Heart right ventricle (tissue), 16 donors: ENCODE data around the gene KIF5A. TPM values are rescaled to one million over a fixed set of nuclear protein-coding genes. Genes with fewer than 3 reads are reported as not detected.
A peak's percentile ranks its signal among the peaks of the same experiment; 100 is the strongest.

Experiments used
- ATAC-seq, 8 donors: fragments of 200-7000 bp; cut with Tn5 transposase; one replicate each; pipeline ENCODE4 v1.9.1; 2020; ENCODE audit warnings: mild to moderate bottlenecking in 8 of 8, moderate library complexity in 8 of 8, moderate number of reproducible peaks in 1 of 8
- DNase-seq, 2 donors: peaks; one replicate each; pipeline ENCODE4 v3.0.0-alpha.2; 2020
- H3K27ac ChIP-seq, 10 donors: fragments of 200-600 bp; sonication (generic) in 2 of 10; one replicate each; pipeline versions ENCODE4 v1.5.0 to v1.8.0; 2020 to 2022; ENCODE audit warnings: mild to moderate bottlenecking in 3 of 10
- H3K27me3 ChIP-seq, 7 donors: fragments of 200-600 bp; one replicate each; pipeline ENCODE4 v1.8.0; 2021 to 2022; ENCODE audit warnings: mild to moderate bottlenecking in 2 of 7
- H3K36me3 ChIP-seq, 9 donors: fragments of 200-600 bp; sonication (generic) in 1 of 9; one replicate each; pipeline versions ENCODE4 v1.5.0 to v1.8.0; 2020 to 2022; ENCODE audit warnings: mild to moderate bottlenecking in 2 of 9
- H3K4me1 ChIP-seq, 9 donors: fragments of 200-600 bp; sonication (generic) in 1 of 9; one replicate each; pipeline versions ENCODE4 v1.5.0 to v1.8.0; 2020 to 2022; ENCODE audit warnings: mild to moderate bottlenecking in 4 of 9
- H3K4me3 ChIP-seq, 10 donors: fragments of 200-600 bp; sonication (generic) in 2 of 10; one replicate each; pipeline versions ENCODE4 v1.5.0 to v1.8.0; 2020 to 2022; ENCODE audit warnings: mild to moderate bottlenecking in 7 of 10, moderate library complexity in 2 of 10
- H3K9me3 ChIP-seq, 11 donors: fragments of 200-600 bp in 10 of 11; sonication (generic) in 2 of 11; one replicate each; pipeline versions ENCODE4 v1.5.0 to v1.8.0; 2013 to 2022; ENCODE audit warnings: mild to moderate bottlenecking in 2 of 11, control low read depth in 1 of 11, moderate library complexity in 1 of 11
- CTCF ChIP-seq, 9 donors: fragments of 200-600 bp; sonication (generic) in 2 of 9; IDR thresholded peaks; one replicate each; pipeline versions ENCODE4 v1.5.0 to v1.8.0; 2021 to 2022; ENCODE audit warnings: antibody characterized with exemption in 9 of 9, mild to moderate bottlenecking in 5 of 9, moderate library complexity in 1 of 9
- WGBS, 2 donors: extraction: QIAGEN DNeasy Blood & Tissue Kit; methylation state at CpG; one replicate each; pipeline ENCODE4 v1.1.7; 2013; ENCODE audit warnings: inconsistent platforms in 1 of 2; 5-methylcytosine and 5-hydroxymethylcytosine counted together
- intact Hi-C, 10 donors: fragments of 100-400 bp; cut with DNase I; formaldehyde crosslinking; loops; one replicate each; pipeline versions ENCODE4 v1.11.1 to v1.14.2; 2022
- polyA plus RNA-seq, 2 donors: library from polyadenylated mRNA; stranded (reverse); fragments of 200-250 nt; gene quantifications; one replicate each; pipeline ENCODE4 v1.2.3, GENCODE V29; 2013
- total RNA-seq, 10 donors: library from RNA; stranded (reverse); fragmentation: NEBNext Ultra II Directional in 3 of 10; extraction: Animal tissue kit (Norgen Biotek cat#: 25700) in 3 of 10; gene quantifications; one replicate each; pipeline versions ENCODE4 v1.2.1 to v1.2.4, GENCODE V29; 2021 to 2023
- donor health status: Arrhythmogenic right ventricular cardiomyopathy.
- donor health status: ischemic (EF 13 %, LVEDD 7.1; RV severe dilation, severe dysfunction).
- donor health status: healthy with polysubstance abuse.
- donor health status: DM: no; HTN: yes; CAD: no.
- donor health status: DM: no; HTN: no; CAD: no.
- donor health status: ischemic (EF 25% LVEDD 6.9; RV normal size, moderate dysfunction).
- donor health status: ischemic (EF 25% LVEDD 5.7; RV mildly dilated, moderate dysfunction).
- donor health status: healthy.
- donor health status: DM: yes; HTN: yes; CAD: no.
- donor health status: Ischemic cardiomyopathy.
- donor health status: ischemic (EF 35%, LVEDD 5.7; RV mildly dilated, moderate dysfunction).
- donor health status: nonischemic (EF 11% LVEDD 7.7; RV severe dilation, severe dysfunction).
- donor health status: DM: yes; HTN: yes; CAD: no.
- donor health status: PGD.
- donor health status: ischemic (EF 29% LVEDD 5.4; RV normal size, mild dysfunction).
- donor health status: nonischemic (EF 23%, LVEDD 6.1; RV moderate dilation, normal function).

Gene KIF5A
- total and polyA plus RNA-seq, 12 donors = 0.05 to 0.29 (median 0.07) TPM; not detected in 5

GRCh38 chr12:57549203-57549908 lies 488 bp upstream of the KIF5A start:
- 33 to 36% methylated on average over 13 of the region's 13 CpGs for WGBS, 2 donors
- peaks cover 0 to 55% (median 44%) of the 10 kb centered on the region in 7 donors for H3K27me3 ChIP-seq
- peak overlapping the region; percentile 21 to 51 (median 46) for H3K4me3 ChIP-seq
- H3K4me1 ChIP-seq = peaks cover 13 to 36% (median 26%) of the 10 kb centered on the region in 9 donors
- no peak for ATAC-seq
- DNase-seq = no peak
- intact Hi-C loops = no loop called here
- no peak overlapping the region for H3K27ac ChIP-seq
- no peaks in the 10 kb centered on the region for H3K36me3 ChIP-seq
- no peak for TF ChIP-seq CTCF (IDR thresholded peaks at IDR 0.05)
- H3K9me3 ChIP-seq = no peaks in the 10 kb centered on the region

DNA sequence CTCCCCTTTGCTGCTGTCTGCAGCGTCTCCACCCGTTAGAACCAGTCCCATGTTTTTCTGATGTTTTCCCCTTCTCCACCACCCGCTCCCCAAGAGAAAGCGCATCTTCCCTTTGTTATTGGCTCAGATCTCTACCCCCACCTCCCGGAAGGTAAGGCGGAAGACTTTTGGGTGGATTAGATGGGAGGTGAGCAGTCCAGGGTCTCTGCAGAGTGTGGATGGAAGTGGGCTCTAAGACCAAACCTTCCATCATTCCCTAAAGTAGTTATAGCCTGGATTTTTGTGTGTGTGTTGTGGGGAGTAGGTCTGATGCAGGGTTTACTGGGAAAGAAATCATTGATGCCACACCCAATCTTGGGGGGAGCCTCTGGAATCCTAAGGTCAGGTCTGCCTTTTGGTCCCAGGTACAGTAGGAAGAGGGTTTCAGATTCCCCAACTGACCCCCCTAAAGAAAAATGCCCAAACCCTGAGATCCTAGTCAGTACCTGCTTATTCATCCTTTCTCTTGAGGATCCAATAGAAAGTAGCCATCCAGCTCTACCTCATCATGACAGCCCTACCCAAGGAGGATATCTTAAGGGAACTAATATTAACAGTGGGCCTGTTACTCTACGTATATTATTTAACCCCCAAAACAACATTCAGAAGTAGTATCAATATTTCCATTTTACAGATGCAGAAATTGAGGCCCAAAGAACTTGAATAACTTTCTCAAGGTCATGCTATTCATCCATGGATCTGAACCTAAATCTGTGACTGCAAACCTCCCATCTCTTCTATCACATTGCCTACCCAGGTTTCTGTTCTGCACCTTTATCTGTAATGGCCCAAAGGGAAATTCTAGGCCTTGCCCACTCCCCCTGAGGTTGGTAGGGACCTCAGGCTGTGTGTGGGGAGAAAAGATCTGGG lies 1.1 kb downstream of the KIF5A start:
- ATAC-seq = no peak
- 55 to 63% methylated on average over 7 of the region's 7 CpGs for WGBS, 2 donors
- intact Hi-C loops = no loop called here
- H3K9me3 ChIP-seq = no peaks in the 10 kb centered on the region
- TF ChIP-seq CTCF (IDR thresholded peaks at IDR 0.05) = no peak
- H3K36me3 ChIP-seq = no peaks in the 10 kb centered on the region
- peaks cover 8 to 20% (median 12%) of the 10 kb centered on the region in 9 donors for H3K4me1 ChIP-seq
- DNase-seq = no peak
- peaks cover 0 to 55% (median 47%) of the 10 kb centered on the region in 7 donors for H3K27me3 ChIP-seq
- no peak overlapping the region for H3K27ac ChIP-seq
- no peak overlapping the region for H3K4me3 ChIP-seq

DNA sequence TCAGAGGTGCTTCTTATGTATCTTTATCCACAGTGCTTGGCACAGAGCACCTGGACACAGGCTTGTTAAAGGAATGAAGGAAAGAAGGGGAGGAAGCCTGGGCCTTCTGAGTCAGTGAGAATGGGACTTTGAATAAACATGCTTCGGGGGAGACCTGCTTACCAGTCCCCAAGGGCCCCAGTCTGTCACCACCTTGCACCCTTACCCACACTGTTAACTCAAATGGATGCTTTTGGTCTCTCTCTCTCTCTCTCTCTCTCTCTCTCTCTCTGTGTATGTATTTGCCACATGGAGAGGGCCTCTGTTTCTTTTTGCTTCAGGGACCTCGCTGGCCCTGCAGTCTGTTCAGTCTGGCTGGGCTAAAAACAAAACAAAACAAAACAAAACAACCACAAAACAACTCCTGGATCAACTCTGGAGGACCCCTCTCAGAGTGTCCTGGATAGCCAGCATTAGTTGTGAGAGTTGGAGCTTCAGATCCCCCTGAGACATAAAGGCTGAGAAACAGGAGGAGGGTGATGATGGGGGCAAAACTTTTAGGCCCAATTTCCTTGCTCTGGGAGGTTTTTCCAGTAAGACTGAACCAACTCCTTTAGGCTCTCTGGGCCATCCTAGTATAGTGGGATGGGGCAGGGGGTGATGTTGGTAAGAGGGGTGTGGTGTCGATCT lies 1.9 kb downstream of the KIF5A start:
- Histone ChIP-seq H3K27ac (no peak overlapping the region), H3K9me3 (no peaks in the 10 kb centered on the region), H3K27me3 (peaks cover 0 to 55% (median 47%) of the 10 kb centered on the region in 7 donors), H3K4me1 (peaks cover 4 to 14% (median 7%) of the 10 kb centered on the region in 9 donors), H3K36me3 (no peaks in the 10 kb centered on the region), H3K4me3 (no peak overlapping the region)
- DNase-seq = no peak
- 77% methylated on average over 3 of the region's 3 CpGs for WGBS, 2 donors
- ATAC-seq = no peak
- intact Hi-C loops = no loop called here
- no peak for TF ChIP-seq CTCF (IDR thresholded peaks at IDR 0.05)

GRCh38 chr12:57552306-57552651 lies 2.4 kb downstream of the KIF5A start:
- Histone ChIP-seq H3K27me3 (peaks cover 0 to 55% (median 47%) of the 10 kb centered on the region in 7 donors), H3K4me1 (peaks cover 4 to 13% (median 7%) of the 10 kb centered on the region in 9 donors), H3K9me3 (no peaks in the 10 kb centered on the region), H3K36me3 (no peaks in the 10 kb centered on the region), H3K27ac (no peak overlapping the region), H3K4me3 (no peak overlapping the region)
- intact Hi-C loops = no loop called here
- ATAC-seq = no peak
- 61 to 81% methylated on average over 2 of the region's 2 CpGs for WGBS, 2 donors
- TF ChIP-seq CTCF (IDR thresholded peaks at IDR 0.05) = no peak
- no peak for DNase-seq
